ENCODE results near the gene CLECL1. TPM values are rescaled to one million over a fixed set of nuclear protein-coding genes. Genes with fewer than 3 reads are reported as not detected.

The CLECL1 gene
- total and polyA plus RNA-seq, 12 donors: 0.25 to 3.6 (median 0.54) TPM; not detected in 9

GRCh38 chr12:9757433-9758025 is 24.6 kb upstream of the CLECL1 start:
- no peak for ATAC-seq
- peaks cover 0 to 3% (median 0%) of the 10 kb centered on the region in 9 donors for H3K4me1 ChIP-seq
- peak overlapping the region in 1 of 10 donors; percentile 57 for H3K4me3 ChIP-seq
- 87 to 89% methylated on average over 5 of the region's 5 CpGs for WGBS, 2 donors
- H3K36me3 ChIP-seq: peaks cover 0 to 39% (median 0%) of the 10 kb centered on the region in 9 donors
- TF ChIP-seq CTCF (IDR thresholded peaks at IDR 0.05): no peak
- intact Hi-C loops (cut with DNase I): loop anchor here in 2 of 10 donors (1.0 to 5.0 kb wide), 2 partner anchors 9 to 35 kb away; no protein-coding TSS in a partner anchor
- no peak for DNase-seq
- H3K9me3 ChIP-seq: no peaks in the 10 kb centered on the region
- no peaks in the 10 kb centered on the region for H3K27me3 ChIP-seq
- H3K27ac ChIP-seq: peak overlapping the region in 1 of 10 donors; percentile 82

DNA sequence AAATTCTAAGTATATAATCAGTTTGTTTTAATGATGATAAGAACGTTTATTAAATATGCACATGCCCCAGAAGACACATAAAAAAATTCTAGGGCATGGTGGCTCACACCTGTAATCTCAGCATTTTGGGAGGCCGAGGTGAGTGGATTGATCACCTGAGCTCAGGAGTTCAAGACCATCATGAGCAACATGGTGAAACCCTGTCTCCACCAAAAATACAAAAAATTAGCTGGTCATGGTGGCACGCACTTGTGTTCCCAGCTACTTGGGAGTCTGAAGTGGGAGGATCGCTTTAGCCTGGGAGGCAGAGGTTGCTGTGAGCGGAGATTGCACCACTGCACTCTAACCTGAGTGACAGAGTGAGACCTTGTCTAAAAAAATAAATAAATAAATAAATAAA is 23.8 kb upstream of the CLECL1 start:
- Histone ChIP-seq H3K27me3 (no peaks in the 10 kb centered on the region), H3K4me3 (peak overlapping the region in 1 of 10 donors; percentile 57), H3K36me3 (peaks cover 0 to 39% (median 0%) of the 10 kb centered on the region in 9 donors), H3K9me3 (no peaks in the 10 kb centered on the region), H3K27ac (no peak overlapping the region), H3K4me1 (no peaks in the 10 kb centered on the region)
- no peak for DNase-seq
- intact Hi-C loops (cut with DNase I): loop anchor here in 2 of 10 donors (1.0 to 5.0 kb wide), 2 partner anchors 10 to 36 kb away; no protein-coding TSS in a partner anchor
- ATAC-seq: no peak
- no peak for TF ChIP-seq CTCF (IDR thresholded peaks at IDR 0.05)
- WGBS, 2 donors: 91 to 93% methylated on average over 5 of the region's 5 CpGs

DNA sequence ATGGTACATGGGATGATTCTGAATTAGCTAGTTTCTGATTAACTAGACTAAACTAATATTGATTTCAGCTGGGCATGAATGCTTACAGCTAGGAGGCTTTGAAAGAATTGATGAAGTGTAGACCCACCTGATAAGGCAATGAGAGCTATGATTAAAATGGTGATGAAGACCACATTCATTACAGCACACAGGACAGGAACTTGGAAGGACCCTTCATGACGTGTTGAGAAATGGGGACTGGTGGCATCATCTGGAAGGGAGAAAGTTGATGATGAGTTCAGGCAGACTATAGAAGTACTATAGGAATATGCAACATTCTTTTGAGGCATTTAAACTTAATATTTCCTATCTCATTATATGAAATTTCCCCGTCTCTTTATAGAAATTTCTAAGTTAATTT is 23.3 kb upstream of the CLECL1 start:
- WGBS, 2 donors: 75 to 88% methylated on average over 2 of the region's 2 CpGs
- intact Hi-C loops (cut with DNase I): loop anchor here in 1 of 10 donors (5.0 kb wide), 1 partner anchor 36 kb away; no protein-coding TSS in a partner anchor
- Histone ChIP-seq H3K9me3 (no peaks in the 10 kb centered on the region), H3K36me3 (peaks cover 0 to 39% (median 0%) of the 10 kb centered on the region in 9 donors), H3K27me3 (no peaks in the 10 kb centered on the region), H3K4me1 (peaks cover 0 to 3% (median 0%) of the 10 kb centered on the region in 9 donors), H3K4me3 (peak overlapping the region in 1 of 10 donors; percentile 57), H3K27ac (no peak overlapping the region)
- DNase-seq (no peak), ATAC-seq (no peak)
- TF ChIP-seq CTCF (IDR thresholded peaks at IDR 0.05): no peak

- intact Hi-C loops (cut with DNase I): loop anchor here in 1 of 10 donors (5.0 kb wide), 1 partner anchor 37 kb away; no protein-coding TSS in a partner anchor
- no peak overlapping the region for H3K27ac ChIP-seq
- H3K4me1 ChIP-seq: peaks cover 0 to 9% (median 0%) of the 10 kb centered on the region in 9 donors
- no peaks in the 10 kb centered on the region for H3K9me3 ChIP-seq
- H3K27me3 ChIP-seq: no peaks in the 10 kb centered on the region
- H3K4me3 ChIP-seq: no peak overlapping the region
- no peak for TF ChIP-seq CTCF (IDR thresholded peaks at IDR 0.05)
- DNase-seq: no peak
- WGBS, 2 donors: 74 to 76% methylated on average over 2 of the region's 2 CpGs
- peaks cover 0 to 39% (median 0%) of the 10 kb centered on the region in 9 donors for H3K36me3 ChIP-seq
- ATAC-seq: no peak
Measured at GRCh38 chr12:9755567-9755966, 22.7 kb upstream of the CLECL1 start.
